OCI-LY1 (cell line): ENCODE data around the gene ACTN4.
"Not testable (repeated sequence)": the region's sequence is repeated elsewhere in the genome, so short reads cannot be mapped to it uniquely, and the experiment has no call there.

Experiments
- CTCF ChIP-seq: fragments of 200-600 bp; sonication (generic), shearing (Covaris generic); IDR thresholded peaks from 2 replicates; pipeline ENCODE4 v1.5.1; 2017; ENCODE audit warnings: mild to moderate bottlenecking, antibody characterized with exemption, low read length, moderate library complexity, mixed read lengths
- EZH2 ChIP-seq: fragments of 200-600 bp; sonication (generic), shearing (Covaris generic); IDR thresholded peaks from 2 replicates; pipeline ENCODE4 v1.8.0; 2017; ENCODE audit warnings: borderline replicate concordance, mixed run types, mild to moderate bottlenecking, antibody characterized with exemption, low read length, moderate library complexity, mixed read lengths

GRCh38 chr19:38770228-38770948 lies 122.9 kb downstream of the ACTN4 start:
- TF ChIP-seq CTCF, EZH2: not testable (repeated sequence)
